Measurements from ENCODE around the gene TBC1D32.
"Not testable (repeated sequence)": the region's sequence is repeated elsewhere in the genome, so short reads cannot be mapped to it uniquely, and the experiment has no call there.

The TBC1D32 gene

DNA sequence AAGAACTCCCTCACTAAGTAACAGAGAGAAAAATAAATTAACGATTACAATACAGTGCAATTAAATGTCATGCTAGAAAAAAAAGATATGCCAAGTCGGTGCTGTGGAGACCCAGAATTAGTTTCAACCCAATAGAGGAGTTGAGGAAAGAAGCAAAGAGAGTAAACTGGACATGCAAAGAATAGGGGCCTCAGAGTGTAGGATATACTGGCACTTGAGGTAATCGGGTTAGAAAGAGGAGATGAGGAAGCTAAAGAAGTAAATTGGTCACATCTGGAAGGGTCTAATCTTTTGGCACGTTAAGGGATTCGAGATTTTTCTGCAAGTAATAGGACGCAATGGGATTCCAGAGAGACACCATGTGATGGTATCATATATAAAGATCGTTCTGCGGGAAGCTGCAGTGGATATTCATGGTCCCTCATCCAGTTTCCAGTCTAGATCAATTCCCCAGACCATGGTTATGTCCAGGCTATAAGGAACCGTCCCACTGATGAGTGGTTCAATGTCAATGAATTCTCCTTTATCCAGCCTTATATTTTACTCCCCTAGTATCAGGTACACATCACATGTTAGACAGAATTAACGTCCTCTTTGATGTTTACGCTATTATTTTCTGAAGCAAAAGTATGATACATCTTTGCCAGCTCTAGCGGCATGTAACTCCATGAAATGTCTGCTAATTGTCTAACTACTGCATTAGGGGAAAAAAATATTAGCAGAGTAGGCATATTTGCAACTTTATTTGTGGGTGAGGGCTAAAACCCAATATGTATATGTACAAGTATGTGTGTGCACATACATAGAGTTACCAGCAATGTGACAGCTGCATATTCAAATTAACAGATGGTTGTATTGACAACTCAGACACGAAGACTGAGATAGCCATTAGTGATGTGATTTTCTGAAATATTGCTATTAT, 1.1 kb upstream of the TBC1D32 start:
- Histone ChIP-seq H3K27me3 (replicated peaks; ENCODE audit: control insufficient read depth, insufficient read depth, low read length) (no peaks in the 10 kb centered on the region), H3K36me3 (ENCODE audit: control insufficient read depth, insufficient read depth, low read length) (no peaks in the 10 kb centered on the region)
- DNase-seq (ENCODE audit: extremely low read depth, insufficient read length) = no peak

DNA sequence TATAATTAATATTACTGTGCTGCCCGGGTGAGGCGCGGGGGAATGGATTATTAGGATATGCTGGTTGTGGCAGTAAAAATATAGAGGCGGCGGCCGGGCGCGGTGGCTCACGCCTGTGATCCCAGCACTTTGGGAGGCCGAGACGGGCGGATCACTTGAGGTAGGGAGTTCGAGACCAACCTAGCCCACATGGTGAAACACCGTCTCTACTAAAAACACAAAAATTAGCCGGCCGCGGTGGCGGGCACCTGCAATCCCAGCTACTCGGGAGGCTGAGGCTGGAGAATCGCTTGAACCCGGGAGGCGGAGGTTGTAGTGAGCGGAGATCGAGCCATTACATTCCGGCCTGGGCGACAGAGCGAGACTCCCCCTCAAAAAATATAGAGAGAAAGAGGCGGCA, 586 bp downstream of the TBC1D32 start:
- not testable (repeated sequence) for DNase-seq (ENCODE audit: extremely low read depth, insufficient read length); H3K27me3 ChIP-seq (replicated peaks; ENCODE audit: control insufficient read depth, insufficient read depth, low read length)
- peak overlapping the region; percentile 91 for H3K4me3 ChIP-seq (replicated peaks; ENCODE audit: low read depth, low read length)

More for the DNA sequence above, 1.1 kb upstream of the TBC1D32 start:
- peak overlapping the region; percentile 91 for H3K4me3 ChIP-seq (replicated peaks; ENCODE audit: low read depth, low read length)
- TF ChIP-seq, protein P1, sequence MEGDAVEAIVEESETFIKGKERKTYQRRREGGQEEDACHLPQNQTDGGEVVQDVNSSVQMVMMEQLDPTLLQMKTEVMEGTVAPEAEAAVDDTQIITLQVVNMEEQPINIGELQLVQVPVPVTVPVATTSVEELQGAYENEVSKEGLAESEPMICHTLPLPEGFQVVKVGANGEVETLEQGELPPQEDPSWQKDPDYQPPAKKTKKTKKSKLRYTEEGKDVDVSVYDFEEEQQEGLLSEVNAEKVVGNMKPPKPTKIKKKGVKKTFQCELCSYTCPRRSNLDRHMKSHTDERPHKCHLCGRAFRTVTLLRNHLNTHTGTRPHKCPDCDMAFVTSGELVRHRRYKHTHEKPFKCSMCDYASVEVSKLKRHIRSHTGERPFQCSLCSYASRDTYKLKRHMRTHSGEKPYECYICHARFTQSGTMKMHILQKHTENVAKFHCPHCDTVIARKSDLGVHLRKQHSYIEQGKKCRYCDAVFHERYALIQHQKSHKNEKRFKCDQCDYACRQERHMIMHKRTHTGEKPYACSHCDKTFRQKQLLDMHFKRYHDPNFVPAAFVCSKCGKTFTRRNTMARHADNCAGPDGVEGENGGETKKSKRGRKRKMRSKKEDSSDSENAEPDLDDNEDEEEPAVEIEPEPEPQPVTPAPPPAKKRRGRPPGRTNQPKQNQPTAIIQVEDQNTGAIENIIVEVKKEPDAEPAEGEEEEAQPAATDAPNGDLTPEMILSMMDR (IDR thresholded peaks at IDR 0.05; ENCODE audit: insufficient read depth, low read length, poor library complexity, severe bottlenecking) = no peak

DNA sequence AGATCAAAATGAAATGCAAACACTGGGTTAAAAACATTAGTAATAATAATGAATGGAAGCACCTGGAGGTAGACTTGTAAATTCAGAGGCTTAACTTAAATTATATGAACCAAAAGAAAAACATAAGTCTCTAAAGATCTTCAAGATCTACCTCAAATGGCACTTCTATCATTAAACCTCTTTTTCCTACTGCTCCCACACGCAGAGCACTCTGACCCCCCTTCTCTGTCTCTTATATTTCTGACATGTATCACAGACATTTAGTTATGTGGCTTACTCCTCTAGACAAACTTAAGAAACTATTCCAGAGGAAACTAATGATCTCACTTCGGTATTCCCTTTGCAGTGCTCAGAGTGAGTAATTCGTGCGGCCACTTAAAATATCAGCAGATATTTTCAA, 1.1 kb downstream of the TBC1D32 start:
- no peak for DNase-seq (ENCODE audit: extremely low read depth, insufficient read length)
- H3K4me3 ChIP-seq (replicated peaks; ENCODE audit: low read depth, low read length) = no peak overlapping the region
- TF ChIP-seq, protein P1 (IDR thresholded peaks at IDR 0.05; ENCODE audit: insufficient read depth, low read length, poor library complexity, severe bottlenecking) = no peak
- no peaks in the 10 kb centered on the region for H3K36me3 ChIP-seq (ENCODE audit: control insufficient read depth, insufficient read depth, low read length)
- no peaks in the 10 kb centered on the region for H3K27me3 ChIP-seq (replicated peaks; ENCODE audit: control insufficient read depth, insufficient read depth, low read length)

More for the DNA sequence above, 586 bp downstream of the TBC1D32 start:
- not testable (repeated sequence) for H3K36me3 ChIP-seq (ENCODE audit: control insufficient read depth, insufficient read depth, low read length)

DNA sequence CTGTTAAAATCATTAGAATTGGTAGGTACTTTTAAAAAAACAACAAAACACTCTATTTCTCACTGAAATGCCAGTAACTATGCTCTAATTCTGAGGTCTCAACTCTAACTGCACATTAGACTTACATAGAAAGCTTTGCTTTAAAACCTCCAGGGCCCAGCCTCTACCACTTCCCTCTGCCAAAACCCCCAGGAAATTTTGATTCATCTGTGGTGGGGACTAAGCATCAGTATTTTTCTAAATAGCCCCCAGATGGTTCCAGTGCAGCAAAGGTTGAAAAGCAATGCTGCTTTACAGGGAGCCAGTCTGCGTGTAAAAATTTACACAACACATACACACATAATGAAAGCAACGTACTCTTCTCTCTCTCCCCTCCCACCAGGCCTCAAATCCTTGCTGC, 3.8 kb downstream of the TBC1D32 start:
- H3K4me3 ChIP-seq (replicated peaks; ENCODE audit: low read depth, low read length) = no peak overlapping the region; the same call in 1 of the 2 replicates
- H3K36me3 ChIP-seq (ENCODE audit: control insufficient read depth, insufficient read depth, low read length) = no peaks in the 10 kb centered on the region

DNA sequence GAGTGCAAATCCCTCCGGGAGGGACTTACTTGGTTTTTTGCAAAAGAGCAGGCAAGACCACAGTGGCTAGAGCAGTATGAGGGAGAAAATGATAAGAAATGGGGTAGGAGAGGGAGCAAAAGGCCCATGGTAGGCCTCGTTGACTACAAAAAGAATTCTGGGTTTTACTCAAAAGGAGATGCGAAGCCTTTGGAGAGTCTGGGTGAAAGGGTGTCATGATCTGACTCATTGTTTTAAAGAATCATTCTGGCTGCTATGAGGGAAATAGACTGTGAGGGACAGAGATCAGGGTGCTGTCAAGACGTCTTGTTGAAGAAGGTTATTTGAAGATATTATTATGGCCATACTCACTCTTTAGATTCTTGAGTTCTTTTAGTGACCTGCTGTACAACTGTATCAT, 13.0 kb downstream of the TBC1D32 start:
- no peak for DNase-seq (ENCODE audit: extremely low read depth, insufficient read length)
- Histone ChIP-seq H3K27me3 (replicated peaks; ENCODE audit: control insufficient read depth, insufficient read depth, low read length) (no peaks in the 10 kb centered on the region), H3K4me3 (replicated peaks; ENCODE audit: low read depth, low read length) (no peak overlapping the region), H3K36me3 (ENCODE audit: control insufficient read depth, insufficient read depth, low read length) (no peaks in the 10 kb centered on the region; the same call in 1 of the 2 replicates)
- TF ChIP-seq, protein P1 (IDR thresholded peaks at IDR 0.05; ENCODE audit: insufficient read depth, low read length, poor library complexity, severe bottlenecking) = no peak

More for the DNA sequence above, 3.8 kb downstream of the TBC1D32 start:
- no peak for DNase-seq (ENCODE audit: extremely low read depth, insufficient read length)
- TF ChIP-seq, protein P1 (IDR thresholded peaks at IDR 0.05; ENCODE audit: insufficient read depth, low read length, poor library complexity, severe bottlenecking) = no peak
- H3K27me3 ChIP-seq (replicated peaks; ENCODE audit: control insufficient read depth, insufficient read depth, low read length) = no peaks in the 10 kb centered on the region

DNA sequence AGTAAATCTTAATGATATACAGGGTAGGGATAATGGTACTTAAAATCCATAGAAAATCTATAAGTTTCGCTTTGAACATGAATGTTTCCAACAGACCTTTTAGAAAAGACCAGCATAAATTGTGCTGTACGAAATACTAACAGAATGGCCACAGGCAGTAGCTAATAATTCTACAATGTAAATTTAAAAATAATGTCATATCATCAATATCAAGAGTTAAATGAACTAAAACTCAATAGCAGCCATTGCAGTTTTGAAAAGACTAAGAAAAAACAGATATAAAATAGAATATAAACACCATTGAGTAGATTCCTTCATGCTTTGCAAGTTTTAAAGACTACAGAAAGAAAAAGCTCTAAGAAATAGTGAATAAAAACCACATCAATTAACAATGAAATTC, 14.7 kb downstream of the TBC1D32 start:
- Histone ChIP-seq H3K36me3 (ENCODE audit: control insufficient read depth, insufficient read depth, low read length) (no peaks in the 10 kb centered on the region; the same call in 1 of the 2 replicates), H3K27me3 (replicated peaks; ENCODE audit: control insufficient read depth, insufficient read depth, low read length) (no peaks in the 10 kb centered on the region), H3K4me3 (replicated peaks; ENCODE audit: low read depth, low read length) (no peak overlapping the region)
- DNase-seq (ENCODE audit: extremely low read depth, insufficient read length) = no peak
- TF ChIP-seq, protein P1 (IDR thresholded peaks at IDR 0.05; ENCODE audit: insufficient read depth, low read length, poor library complexity, severe bottlenecking) = no peak

All from GM06990 (cell line).